ENCODE results near the gene PDGFA. TPM values are rescaled to one million over a fixed set of nuclear protein-coding genes. Genes with fewer than 3 reads are reported as not detected.

PDGFA gene
- total RNA-seq, 1 experiment from 2014 or later, result 35.8 TPM

DNA sequence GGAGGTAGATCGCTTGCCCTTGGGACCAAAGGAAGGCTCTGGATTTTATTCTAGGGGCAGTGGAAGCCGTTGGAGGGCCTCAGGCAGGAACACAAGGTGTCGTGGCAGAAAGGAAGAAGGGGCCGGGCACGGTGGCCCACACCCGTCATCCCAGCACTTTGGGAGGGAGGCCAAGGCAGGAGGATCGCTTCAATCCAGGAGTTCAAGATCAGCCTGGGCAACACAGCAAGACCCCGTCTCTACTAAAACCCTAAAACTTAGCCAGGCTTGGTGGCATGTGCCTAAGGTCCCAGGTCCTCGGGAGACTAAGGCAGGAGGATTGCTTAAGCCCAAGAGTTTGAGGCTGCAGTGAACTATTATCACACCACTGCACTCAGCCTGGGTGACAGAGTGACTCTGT lies 5.2 kb upstream of the PDGFA start:
- Histone ChIP-seq H3K27me3 (ENCODE audit: insufficient read depth, low read length) (peaks cover 30% of the 10 kb centered on the region; the same call in 1 of the 2 replicates), H3K4me2 (ENCODE audit: insufficient read depth, insufficient read length, low read length) (no peak overlapping the region), H2BK15ac (ENCODE audit: low read depth, low read length) (no peak overlapping the region), H2BK5ac (ENCODE audit: insufficient read length, low read length) (no peak overlapping the region), H2BK12ac (ENCODE audit: insufficient read length, low read depth, low read length) (no peak overlapping the region), H2BK120ac (ENCODE audit: low read depth, low read length, poor library complexity, severe bottlenecking) (no peak overlapping the region), H4K20me1 (ENCODE audit: control insufficient read depth, insufficient read depth, insufficient read length) (no peaks in the 10 kb centered on the region), H4K91ac (ENCODE audit: insufficient read length, low read depth, low read length) (no peak overlapping the region), H3K79me2 (ENCODE audit: insufficient read depth, low read length) (no peaks in the 10 kb centered on the region), H2AK5ac (ENCODE audit: insufficient read length, low read length) (no peak overlapping the region), H3K9me3 (ENCODE audit: control insufficient read depth, low read depth, low read length) (no peaks in the 10 kb centered on the region), H4K8ac (replicated peaks; ENCODE audit: insufficient read length, low read depth, low read length) (no peak overlapping the region), H3T11ph (ENCODE audit: low read length) (no peak overlapping the region), H3K4me1 (ENCODE audit: insufficient read depth, low read length) (peaks cover 2% of the 10 kb centered on the region; the same call in 1 of the 2 replicates), H3K14ac (ENCODE audit: insufficient read depth, low read length) (no peak overlapping the region), H4K5ac (ENCODE audit: insufficient read length, low read depth, low read length) (no peak overlapping the region), H3K56ac (ENCODE audit: insufficient read length, low read depth, low read length) (no peak overlapping the region), H2BK20ac (ENCODE audit: low read depth, low read length, poor library complexity, severe bottlenecking) (no peak overlapping the region), H3K9ac (ENCODE audit: extremely low read depth, insufficient read length, low read length) (no peak overlapping the region), H3K79me1 (ENCODE audit: insufficient read depth, low read depth, low read length, poor library complexity, severe bottlenecking) (no peaks in the 10 kb centered on the region), H3K4ac (ENCODE audit: low read depth, low read length) (no peak overlapping the region), H3K18ac (ENCODE audit: insufficient read length, low read depth, low read length) (no peak overlapping the region), H2AFZ (ENCODE audit: low read length) (no peak overlapping the region), H3K27ac (ENCODE audit: insufficient read length, low read depth, low read length) (no peak overlapping the region), H3K23me2 (ENCODE audit: insufficient read length, low read depth, low read length, poor library complexity, severe bottlenecking) (peaks cover 20% of the 10 kb centered on the region), H3K23ac (ENCODE audit: insufficient read length, low read depth, low read length) (no peak overlapping the region)
- Mint-ChIP-seq H3K9me3 (no peaks in the 10 kb centered on the region), H3K36me3 (ENCODE audit: insufficient read depth in 1 of 3, low read depth in 3 of 3) (no peaks in the 10 kb centered on the region), H3K4me1 (peaks cover 3 to 15% of the 10 kb centered on the region in 2 experiments; a peak in 3 of 4 replicates), H3K27me3 (ENCODE audit: low read depth) (peaks cover 67% of the 10 kb centered on the region), H3K4me3 (no peak overlapping the region), H3K27ac (no peak overlapping the region)
- WGBS (ENCODE audit: extremely low coverage, insufficient read length, low lambda C conversion rate), result no CpG with 5 or more reads among the region's 9 CpGs
- no peak for DNase-seq
- TF ChIP-seq, protein P1, sequence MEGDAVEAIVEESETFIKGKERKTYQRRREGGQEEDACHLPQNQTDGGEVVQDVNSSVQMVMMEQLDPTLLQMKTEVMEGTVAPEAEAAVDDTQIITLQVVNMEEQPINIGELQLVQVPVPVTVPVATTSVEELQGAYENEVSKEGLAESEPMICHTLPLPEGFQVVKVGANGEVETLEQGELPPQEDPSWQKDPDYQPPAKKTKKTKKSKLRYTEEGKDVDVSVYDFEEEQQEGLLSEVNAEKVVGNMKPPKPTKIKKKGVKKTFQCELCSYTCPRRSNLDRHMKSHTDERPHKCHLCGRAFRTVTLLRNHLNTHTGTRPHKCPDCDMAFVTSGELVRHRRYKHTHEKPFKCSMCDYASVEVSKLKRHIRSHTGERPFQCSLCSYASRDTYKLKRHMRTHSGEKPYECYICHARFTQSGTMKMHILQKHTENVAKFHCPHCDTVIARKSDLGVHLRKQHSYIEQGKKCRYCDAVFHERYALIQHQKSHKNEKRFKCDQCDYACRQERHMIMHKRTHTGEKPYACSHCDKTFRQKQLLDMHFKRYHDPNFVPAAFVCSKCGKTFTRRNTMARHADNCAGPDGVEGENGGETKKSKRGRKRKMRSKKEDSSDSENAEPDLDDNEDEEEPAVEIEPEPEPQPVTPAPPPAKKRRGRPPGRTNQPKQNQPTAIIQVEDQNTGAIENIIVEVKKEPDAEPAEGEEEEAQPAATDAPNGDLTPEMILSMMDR (conservative IDR thresholded peaks at IDR 0.05), result no peak

All from H9 (cell line).